Kasumi-1 (cell line): ENCODE measurements around the gene CES1.
A peak's percentile ranks its signal among the peaks of the same experiment; 100 is the strongest.
"Not testable (repeated sequence)": the region's sequence is repeated elsewhere in the genome, so short reads cannot be mapped to it uniquely, and the experiment has no call there.

Experiments
- DNase-seq, 2 experiments: peaks; one replicate each; lab custom pipeline; 2025; lab: John Stamatoyannopoulos, UW

The CES1 gene

DNA sequence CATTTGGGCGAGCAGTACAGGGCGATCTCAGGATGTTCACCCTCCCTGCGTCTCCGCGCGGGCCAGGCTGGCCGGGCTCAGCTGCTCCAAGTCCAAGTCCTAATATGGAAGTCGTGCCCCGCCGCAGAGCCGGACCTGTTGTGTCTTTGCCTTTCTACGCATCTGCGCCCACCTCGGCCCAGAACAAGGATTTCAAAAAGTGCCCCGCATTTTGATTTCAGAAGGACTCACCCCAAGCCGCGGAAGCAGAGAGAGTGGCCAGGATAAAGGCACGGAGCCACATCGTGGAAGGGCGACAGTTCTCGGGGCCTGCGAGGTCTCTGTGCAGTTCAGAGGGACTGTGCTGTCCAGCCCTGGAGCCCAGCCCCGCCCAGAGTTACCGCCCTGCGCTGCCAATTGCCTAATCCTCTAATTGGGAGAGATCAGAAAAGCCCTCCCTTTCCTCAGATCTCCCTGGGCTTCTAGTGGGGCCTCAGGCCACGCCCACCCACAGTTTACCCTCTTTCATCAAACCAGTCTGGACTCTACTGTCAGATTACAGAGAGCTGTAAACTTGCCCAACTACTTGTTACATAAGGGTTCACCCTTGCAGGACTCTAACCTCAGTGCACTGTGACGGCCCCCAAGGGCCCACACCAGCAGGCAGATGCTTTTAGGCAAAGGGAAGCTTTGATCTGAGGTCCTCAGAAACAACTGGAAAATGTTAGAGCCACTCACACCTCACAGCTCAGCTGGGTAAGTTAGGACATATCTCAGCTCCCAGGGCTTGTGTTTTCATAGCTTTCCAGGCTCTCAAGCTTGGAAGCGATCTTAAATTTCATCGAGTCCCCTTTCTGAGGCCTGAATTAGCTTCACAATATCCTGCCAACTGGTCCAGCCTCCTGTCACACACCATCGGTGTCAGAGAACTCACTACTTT is at the start of gene CES1:
CES1 (minus strand) TSS at position 324 of the 919 bp plus-strand sequence; CDS start at position 283, 41 bp downstream.
- DNase-seq = no peak

GRCh38 chr16:55876854-55877253 is 44.0 kb upstream of the CES1 start:
- DNase-seq = no peak

GRCh38 chr16:55875273-55875672 is 42.4 kb upstream of the CES1 start, which contains the start of gene CES5A:
TSS of gene CES5A (minus strand) at chr16:55875373. CDS start at chr16:55875221, 152 bp downstream.
- no peak for DNase-seq

DNA sequence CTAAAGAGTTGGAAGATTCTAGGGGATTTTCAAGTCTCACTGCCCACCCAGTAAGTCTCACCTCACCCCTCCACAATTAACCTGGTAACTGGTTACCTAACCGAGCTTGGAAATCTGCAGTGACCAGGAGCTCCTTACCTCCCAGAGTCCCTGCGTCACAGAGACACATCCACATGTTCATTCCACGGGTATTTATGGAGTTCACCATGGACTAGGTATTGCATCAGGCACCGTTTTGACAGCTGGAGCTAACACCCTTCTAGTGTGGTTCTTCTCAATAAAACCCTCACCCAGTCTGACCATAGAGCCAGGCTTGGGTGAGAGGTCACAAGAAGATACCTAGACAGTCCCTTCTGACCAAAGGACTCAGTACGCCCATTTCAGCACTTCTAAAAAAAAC is 40.2 kb upstream of the CES1 start:
- DNase-seq = no peak

- no peak for DNase-seq
These were observed 39.2 kb upstream of the CES1 start for GRCh38 chr16:55872130-55872529.

DNA sequence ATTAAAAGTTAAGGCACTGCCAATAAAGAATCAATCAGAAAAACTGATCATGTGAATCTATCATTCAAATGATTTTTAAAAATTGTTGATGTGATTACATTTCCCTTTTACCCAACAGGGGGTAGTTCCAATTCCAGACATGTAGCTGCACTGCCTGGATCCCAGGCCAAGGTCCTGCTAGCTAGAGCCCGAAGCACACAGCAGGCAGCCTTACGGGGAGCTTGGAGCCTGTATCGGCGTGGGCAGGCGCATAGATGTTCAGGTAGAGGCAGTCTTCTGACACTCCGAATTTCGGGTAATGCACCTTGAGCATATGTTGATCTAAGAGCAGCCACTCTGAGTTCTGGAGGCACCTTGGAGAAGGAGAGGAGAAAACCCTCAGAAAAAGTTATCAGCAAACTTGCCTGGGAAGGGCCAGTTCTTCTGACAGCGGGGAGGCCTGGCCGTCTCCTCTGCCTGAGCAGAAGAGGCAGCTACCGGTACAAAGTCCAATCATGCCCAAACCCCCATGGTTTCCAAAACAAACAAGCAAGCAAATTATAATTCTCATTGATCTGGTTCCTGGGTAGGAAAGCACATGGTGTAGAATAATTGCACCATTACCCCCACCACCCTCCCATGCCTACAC is 38.6 kb upstream of the CES1 start:
- DNase-seq = no peak

DNA sequence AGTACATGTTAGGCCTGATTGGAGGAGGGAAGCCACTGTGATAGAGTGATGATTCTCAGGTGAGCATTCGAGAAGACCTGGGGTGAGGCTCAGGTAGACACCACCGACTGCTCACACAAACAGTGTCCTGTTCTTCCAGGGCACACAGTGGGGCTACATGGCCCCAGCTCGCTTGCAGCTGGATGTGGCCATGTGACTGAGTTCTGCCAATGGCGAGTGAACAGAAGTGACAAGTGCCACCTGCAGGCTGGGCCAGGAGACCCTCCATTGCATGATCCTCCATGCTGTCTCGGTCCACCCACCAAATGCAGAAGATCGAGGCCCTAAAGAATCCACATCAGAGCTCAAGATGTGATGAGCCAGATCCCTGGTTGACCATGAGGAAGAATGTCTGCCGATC is 36.1 kb upstream of the CES1 start:
- no peak for DNase-seq

DNA sequence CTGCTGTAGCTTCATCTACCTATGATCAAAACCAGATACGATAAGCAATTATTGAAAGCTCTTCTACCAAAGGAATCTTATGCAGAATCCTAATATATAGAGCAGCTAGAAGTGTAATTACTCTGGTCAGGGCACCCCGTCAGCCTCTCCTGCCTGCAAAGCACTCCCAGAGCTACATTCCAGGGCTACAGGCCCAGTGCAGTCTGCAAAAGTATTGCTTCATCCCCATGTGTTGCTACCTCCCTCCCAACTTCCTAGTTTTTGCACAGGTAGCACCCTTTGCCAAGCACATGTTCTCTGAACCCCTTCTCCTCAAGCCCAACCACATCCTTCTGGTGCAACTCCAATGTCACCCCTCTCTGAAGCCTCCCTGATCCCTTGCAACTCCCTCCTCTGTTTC is 35.2 kb upstream of the CES1 start:
- no peak for DNase-seq

DNA sequence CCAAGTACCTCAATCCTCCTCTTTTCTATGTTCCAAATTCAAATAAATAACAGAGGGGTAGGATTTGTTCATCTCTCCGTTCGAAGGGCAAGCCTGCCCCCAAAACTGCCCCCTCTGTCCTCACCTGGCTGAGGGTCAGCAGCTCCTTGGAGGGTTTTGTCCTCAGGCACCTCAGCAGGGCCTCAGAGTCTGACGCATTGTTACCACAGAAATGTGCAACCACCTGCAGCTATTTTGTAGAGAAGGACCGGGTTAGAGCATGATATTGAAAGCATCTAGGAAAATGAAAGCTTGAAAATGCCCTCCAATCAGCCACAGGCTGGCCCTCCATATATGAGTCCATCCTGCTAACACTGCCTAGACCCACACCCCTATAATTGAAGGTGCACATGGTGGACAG is 28.4 kb upstream of the CES1 start:
- DNase-seq = no peak

GRCh38 chr16:55857650-55858049 is 24.8 kb upstream of the CES1 start:
- not testable (repeated sequence) for DNase-seq

DNA sequence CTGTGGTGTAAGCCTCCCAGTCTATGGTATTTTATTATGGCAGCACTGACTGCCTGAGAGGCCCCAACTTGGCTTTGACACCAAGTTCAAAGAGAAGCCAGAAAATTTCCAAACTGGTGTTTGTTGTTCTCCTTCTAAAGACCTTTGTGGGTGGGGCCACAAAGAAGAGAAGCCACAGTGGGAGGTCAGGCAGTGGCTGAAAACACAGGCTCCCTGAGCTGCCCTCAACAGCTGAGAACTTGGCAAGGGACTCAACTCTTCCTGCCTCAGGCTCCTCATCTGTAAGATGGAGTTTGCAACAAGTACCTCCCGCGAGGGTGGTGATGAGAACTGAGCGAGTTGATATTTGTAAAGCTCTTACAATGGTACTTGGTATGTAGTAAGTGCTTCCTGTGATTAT is 24.1 kb upstream of the CES1 start:
- no peak for DNase-seq

GRCh38 chr16:55853114-55853513 is 20.2 kb upstream of the CES1 start:
- no peak for DNase-seq

DNA sequence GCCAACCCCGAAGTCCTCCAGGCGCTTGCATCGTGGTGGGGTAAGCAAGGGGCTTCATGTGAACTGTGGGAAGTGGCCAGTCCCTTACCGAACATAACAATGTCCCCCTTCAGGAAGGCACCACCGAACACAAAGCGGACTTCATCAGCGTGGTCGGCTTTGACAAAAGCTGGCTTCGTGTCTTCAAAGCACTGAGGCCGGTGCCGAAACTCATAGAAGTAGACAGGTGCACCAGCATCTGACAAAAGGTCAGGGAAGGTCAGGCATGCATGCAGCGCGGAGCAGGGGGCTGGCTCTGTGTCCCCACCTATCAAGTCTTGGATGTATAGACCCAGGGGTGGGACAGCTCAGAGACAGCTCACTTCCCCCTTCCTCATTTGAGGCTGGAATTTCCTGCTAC is 16.6 kb upstream of the CES1 start:
- DNase-seq = no peak

DNA sequence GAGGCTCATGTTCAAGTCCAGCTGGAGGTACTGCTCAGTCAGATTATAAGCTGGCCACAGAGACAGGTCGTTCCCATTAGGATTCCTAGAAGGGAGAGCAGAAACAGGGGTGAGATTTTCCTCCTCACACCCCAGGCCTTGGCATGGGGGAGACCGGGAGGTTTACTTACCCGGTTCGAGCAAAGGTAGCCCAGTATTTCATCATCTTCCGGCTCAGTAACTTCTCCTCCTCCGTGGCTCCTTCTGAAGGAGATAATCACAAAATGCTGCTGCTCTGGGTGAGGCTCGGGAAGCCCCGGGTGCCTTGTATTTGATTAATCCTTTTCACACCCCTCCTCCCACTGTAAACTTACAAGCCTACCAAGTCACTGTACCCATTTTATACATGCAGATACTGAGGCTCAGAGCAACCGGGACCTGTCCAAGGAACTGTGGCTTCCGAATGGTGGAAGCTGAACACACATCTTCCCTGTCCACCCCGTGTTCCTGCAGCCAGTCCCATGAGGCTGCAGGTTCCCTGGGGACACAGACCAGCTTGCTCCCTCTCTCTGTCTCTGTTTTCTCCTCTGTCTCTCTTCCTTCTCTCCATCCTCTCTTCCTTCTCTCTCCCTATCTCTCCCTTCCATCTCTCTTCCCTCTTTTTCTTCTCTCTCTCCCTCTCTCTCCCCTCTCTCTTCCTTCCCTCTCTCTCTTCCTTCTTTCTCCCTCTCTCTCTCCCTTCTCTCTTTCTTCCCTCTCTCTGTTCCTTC is 13.9 kb upstream of the CES1 start:
- DNase-seq = no peak

DNA sequence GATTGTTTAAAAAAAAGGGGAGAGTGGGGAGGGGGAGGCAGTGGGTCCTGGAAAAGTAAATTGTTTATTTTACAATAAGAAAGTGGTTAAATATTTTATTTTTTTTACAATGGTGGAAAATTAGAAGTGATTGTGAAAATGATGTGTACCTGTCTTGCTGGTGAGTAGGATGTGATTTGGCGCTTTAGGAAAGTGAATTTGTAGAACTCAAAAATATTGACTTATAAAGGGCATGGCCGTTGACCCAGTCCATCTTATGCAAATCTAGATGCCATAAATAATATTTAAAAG is 10.2 kb upstream of the CES1 start:
- DNase-seq = no peak

- DNase-seq = peak; percentile 48 to 57
These were observed 9.6 kb upstream of the CES1 start for GRCh38 chr16:55842369-55843104.

- peak; percentile 0 to 2 for DNase-seq
These were observed 6.2 kb upstream of the CES1 start for GRCh38 chr16:55839115-55839514.

DNA sequence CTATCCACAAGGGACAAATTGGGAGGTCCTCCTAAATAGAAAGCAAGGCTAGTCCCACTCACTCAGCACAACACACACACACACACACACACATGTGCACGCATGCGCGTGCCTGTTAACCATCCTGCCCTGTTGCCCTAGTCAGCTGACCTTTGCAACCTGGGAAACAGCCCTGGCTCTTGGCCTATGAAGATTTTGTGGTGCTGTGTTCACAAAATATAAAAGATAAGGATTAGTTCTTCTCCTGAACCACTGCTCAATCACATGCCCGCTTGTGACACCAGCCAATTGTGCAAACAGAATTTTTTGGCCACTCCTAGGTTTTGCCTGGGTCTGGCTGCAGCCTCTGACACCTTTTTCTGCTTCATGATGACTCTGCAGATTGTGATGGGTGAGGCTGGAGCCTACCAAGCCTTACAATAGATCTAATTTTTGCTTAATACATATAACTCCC is 3.3 kb upstream of the CES1 start:
- no peak for DNase-seq

DNA sequence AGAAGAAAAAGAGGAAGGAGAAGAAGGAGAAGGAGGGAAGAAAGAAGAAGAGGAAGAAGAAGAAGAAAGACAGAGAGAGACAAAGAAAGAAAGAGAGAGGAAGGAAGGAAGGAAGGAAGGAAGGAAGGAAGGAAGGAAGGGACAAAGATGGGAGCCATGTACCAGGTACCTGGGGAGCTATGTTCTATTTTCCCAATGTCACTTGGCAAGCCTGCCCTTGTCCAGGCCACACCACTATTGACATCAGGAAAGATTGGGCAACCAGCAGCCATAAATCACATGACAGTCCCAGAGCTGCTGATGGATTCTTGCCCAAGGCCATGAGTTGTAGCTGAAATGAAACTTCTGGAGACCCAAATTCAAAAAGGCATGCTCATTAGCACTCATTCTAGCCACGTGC is 2.7 kb upstream of the CES1 start:
- no peak for DNase-seq

- not testable (repeated sequence) for DNase-seq
These were observed 2.3 kb upstream of the CES1 start for GRCh38 chr16:55835173-55835572.

DNA sequence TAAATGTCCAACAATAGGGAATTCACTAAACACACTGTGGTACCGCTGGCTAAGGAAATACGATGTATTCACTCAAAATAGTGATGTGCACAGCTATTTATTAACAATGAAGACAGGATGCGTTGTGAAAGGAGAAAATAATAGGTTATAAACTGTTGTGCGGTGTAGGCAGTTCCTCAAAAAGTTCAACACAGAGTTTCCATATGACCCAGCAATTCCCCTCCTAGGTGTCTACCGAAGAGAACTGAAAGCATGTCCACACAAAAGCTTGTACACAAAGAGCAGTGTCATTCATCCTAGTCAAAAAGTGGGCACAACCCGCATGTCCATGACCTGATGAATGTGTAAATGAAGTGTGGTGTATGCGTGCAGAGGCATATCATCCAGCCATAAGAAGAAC is 1.2 kb upstream of the CES1 start:
- no peak for DNase-seq

DNA sequence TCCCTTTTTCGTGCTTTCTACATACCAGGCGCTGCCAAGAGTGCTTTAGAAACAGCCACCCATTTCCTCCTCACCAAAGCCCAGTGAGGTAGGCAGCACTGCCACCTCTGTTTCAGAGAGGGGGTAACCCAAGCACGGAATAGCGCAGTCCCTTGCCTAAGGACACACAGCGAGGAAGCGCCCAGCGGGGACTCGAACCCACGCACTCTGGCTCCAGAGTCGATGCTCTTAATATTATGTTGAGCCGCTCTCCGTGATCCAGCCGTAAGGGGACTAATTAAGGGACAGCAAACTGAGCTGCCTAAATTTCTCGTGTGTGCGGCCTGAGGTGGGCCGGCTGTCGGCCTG is 497 bp downstream of the CES1 start:
- DNase-seq = no peak
